ENCODE data around the gene SH3RF3.

DNA sequence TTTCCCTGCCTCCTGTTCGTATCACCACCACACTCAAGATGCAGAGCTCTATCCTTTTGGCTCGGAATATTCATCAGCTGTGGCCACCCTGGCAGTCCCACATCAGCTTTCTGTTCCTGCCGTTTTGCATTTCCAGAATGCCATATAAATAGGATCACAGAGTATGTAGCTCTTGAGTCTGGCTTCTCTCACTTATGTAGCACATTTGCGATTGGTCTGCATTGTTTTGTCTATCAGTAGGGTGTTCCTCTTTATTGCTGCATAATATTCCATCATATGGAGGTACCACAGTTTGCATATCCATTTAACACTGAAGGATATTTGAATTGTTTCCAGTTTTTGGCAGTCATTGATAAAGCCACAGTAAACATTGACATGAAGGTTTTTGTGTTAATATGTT is 104.6 kb downstream of the SH3RF3 start:
- TF ChIP-seq, protein P1, sequence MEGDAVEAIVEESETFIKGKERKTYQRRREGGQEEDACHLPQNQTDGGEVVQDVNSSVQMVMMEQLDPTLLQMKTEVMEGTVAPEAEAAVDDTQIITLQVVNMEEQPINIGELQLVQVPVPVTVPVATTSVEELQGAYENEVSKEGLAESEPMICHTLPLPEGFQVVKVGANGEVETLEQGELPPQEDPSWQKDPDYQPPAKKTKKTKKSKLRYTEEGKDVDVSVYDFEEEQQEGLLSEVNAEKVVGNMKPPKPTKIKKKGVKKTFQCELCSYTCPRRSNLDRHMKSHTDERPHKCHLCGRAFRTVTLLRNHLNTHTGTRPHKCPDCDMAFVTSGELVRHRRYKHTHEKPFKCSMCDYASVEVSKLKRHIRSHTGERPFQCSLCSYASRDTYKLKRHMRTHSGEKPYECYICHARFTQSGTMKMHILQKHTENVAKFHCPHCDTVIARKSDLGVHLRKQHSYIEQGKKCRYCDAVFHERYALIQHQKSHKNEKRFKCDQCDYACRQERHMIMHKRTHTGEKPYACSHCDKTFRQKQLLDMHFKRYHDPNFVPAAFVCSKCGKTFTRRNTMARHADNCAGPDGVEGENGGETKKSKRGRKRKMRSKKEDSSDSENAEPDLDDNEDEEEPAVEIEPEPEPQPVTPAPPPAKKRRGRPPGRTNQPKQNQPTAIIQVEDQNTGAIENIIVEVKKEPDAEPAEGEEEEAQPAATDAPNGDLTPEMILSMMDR (IDR thresholded peaks at IDR 0.05 in 2 of 3, conservative IDR thresholded peaks at IDR 0.05 in 1 of 3; ENCODE audit: insufficient read depth in 2 of 3, low read depth in 1 of 3, low read length in 3 of 3) = no peak
- TF ChIP-seq POLR2A (conservative IDR thresholded peaks at IDR 0.05) (no peak), HDAC2 (IDR thresholded peaks at IDR 0.05) (no peak), ZNF551 (CRISPR knock-in tag; IDR thresholded peaks at IDR 0.05) (no peak), MYNN (IDR thresholded peaks at IDR 0.05) (no peak), MYNN (CRISPR knock-in tag; IDR thresholded peaks at IDR 0.05) (no peak), IFI16 (CRISPR knock-in tag; IDR thresholded peaks at IDR 0.05) (no peak), RBBP5 (IDR thresholded peaks at IDR 0.05; ENCODE audit: borderline replicate concordance, insufficient read depth, low read length, poor library complexity, severe bottlenecking) (no peak), BRD9 (IDR thresholded peaks at IDR 0.05; ENCODE audit: low read depth, partially characterized antibody) (no peak), SMAD4 (CRISPR knock-in tag; conservative IDR thresholded peaks at IDR 0.05) (no peak), SREBF1 (IDR thresholded peaks at IDR 0.05; ENCODE audit: borderline replicate concordance, low read depth, low read length) (no peak), EZH2 (IDR thresholded peaks at IDR 0.05; ENCODE audit: borderline replicate concordance, low read depth, low read length) (no peak), MEIS2 (IDR thresholded peaks at IDR 0.05; ENCODE audit: partially characterized antibody) (no peak)
- TF ChIP-seq, protein P2, sequence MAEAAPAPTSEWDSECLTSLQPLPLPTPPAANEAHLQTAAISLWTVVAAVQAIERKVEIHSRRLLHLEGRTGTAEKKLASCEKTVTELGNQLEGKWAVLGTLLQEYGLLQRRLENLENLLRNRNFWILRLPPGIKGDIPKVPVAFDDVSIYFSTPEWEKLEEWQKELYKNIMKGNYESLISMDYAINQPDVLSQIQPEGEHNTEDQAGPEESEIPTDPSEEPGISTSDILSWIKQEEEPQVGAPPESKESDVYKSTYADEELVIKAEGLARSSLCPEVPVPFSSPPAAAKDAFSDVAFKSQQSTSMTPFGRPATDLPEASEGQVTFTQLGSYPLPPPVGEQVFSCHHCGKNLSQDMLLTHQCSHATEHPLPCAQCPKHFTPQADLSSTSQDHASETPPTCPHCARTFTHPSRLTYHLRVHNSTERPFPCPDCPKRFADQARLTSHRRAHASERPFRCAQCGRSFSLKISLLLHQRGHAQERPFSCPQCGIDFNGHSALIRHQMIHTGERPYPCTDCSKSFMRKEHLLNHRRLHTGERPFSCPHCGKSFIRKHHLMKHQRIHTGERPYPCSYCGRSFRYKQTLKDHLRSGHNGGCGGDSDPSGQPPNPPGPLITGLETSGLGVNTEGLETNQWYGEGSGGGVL (CRISPR knock-in tag; IDR thresholded peaks at IDR 0.05) = no peak
- TF ChIP-seq, protein P3, sequence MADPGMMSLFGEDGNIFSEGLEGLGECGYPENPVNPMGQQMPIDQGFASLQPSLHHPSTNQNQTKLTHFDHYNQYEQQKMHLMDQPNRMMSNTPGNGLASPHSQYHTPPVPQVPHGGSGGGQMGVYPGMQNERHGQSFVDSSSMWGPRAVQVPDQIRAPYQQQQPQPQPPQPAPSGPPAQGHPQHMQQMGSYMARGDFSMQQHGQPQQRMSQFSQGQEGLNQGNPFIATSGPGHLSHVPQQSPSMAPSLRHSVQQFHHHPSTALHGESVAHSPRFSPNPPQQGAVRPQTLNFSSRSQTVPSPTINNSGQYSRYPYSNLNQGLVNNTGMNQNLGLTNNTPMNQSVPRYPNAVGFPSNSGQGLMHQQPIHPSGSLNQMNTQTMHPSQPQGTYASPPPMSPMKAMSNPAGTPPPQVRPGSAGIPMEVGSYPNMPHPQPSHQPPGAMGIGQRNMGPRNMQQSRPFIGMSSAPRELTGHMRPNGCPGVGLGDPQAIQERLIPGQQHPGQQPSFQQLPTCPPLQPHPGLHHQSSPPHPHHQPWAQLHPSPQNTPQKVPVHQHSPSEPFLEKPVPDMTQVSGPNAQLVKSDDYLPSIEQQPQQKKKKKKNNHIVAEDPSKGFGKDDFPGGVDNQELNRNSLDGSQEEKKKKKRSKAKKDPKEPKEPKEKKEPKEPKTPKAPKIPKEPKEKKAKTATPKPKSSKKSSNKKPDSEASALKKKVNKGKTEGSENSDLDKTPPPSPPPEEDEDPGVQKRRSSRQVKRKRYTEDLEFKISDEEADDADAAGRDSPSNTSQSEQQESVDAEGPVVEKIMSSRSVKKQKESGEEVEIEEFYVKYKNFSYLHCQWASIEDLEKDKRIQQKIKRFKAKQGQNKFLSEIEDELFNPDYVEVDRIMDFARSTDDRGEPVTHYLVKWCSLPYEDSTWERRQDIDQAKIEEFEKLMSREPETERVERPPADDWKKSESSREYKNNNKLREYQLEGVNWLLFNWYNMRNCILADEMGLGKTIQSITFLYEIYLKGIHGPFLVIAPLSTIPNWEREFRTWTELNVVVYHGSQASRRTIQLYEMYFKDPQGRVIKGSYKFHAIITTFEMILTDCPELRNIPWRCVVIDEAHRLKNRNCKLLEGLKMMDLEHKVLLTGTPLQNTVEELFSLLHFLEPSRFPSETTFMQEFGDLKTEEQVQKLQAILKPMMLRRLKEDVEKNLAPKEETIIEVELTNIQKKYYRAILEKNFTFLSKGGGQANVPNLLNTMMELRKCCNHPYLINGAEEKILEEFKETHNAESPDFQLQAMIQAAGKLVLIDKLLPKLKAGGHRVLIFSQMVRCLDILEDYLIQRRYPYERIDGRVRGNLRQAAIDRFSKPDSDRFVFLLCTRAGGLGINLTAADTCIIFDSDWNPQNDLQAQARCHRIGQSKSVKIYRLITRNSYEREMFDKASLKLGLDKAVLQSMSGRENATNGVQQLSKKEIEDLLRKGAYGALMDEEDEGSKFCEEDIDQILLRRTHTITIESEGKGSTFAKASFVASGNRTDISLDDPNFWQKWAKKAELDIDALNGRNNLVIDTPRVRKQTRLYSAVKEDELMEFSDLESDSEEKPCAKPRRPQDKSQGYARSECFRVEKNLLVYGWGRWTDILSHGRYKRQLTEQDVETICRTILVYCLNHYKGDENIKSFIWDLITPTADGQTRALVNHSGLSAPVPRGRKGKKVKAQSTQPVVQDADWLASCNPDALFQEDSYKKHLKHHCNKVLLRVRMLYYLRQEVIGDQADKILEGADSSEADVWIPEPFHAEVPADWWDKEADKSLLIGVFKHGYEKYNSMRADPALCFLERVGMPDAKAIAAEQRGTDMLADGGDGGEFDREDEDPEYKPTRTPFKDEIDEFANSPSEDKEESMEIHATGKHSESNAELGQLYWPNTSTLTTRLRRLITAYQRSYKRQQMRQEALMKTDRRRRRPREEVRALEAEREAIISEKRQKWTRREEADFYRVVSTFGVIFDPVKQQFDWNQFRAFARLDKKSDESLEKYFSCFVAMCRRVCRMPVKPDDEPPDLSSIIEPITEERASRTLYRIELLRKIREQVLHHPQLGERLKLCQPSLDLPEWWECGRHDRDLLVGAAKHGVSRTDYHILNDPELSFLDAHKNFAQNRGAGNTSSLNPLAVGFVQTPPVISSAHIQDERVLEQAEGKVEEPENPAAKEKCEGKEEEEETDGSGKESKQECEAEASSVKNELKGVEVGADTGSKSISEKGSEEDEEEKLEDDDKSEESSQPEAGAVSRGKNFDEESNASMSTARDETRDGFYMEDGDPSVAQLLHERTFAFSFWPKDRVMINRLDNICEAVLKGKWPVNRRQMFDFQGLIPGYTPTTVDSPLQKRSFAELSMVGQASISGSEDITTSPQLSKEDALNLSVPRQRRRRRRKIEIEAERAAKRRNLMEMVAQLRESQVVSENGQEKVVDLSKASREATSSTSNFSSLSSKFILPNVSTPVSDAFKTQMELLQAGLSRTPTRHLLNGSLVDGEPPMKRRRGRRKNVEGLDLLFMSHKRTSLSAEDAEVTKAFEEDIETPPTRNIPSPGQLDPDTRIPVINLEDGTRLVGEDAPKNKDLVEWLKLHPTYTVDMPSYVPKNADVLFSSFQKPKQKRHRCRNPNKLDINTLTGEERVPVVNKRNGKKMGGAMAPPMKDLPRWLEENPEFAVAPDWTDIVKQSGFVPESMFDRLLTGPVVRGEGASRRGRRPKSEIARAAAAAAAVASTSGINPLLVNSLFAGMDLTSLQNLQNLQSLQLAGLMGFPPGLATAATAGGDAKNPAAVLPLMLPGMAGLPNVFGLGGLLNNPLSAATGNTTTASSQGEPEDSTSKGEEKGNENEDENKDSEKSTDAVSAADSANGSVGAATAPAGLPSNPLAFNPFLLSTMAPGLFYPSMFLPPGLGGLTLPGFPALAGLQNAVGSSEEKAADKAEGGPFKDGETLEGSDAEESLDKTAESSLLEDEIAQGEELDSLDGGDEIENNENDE (IDR thresholded peaks at IDR 0.05; ENCODE audit: low read depth, low read length) = no peak
